Prostate gland (tissue), 2 donors: ENCODE data around the gene KDM4C. TPM values are rescaled to one million over a fixed set of nuclear protein-coding genes. Genes with fewer than 3 reads are reported as not detected.
"Not testable (repeated sequence)": the region's sequence is repeated elsewhere in the genome, so short reads cannot be mapped to it uniquely, and the experiment has no call there.

Source experiments
- DNase-seq: peaks from one replicate; pipeline ENCODE4 v3.0.0-alpha.2; 2019; ENCODE audit warnings: low spot score
- H3K27ac ChIP-seq, 2 donors: fragments of 200-600 bp; sonication (generic); 2 replicates each; pipeline ENCODE4 v1.5.1; 2017 to 2019
- H3K27me3 ChIP-seq: fragments of 200-600 bp; sonication (generic); replicated peaks from 2 replicates; pipeline ENCODE4 v1.5.1; 2019; ENCODE audit not compliant: insufficient read depth
- H3K36me3 ChIP-seq, 2 donors: fragments of 200-600 bp; sonication (generic); 1 replicate in 1 of 2; 2 replicates in 1 of 2; pipeline versions ENCODE4 v1.5.1 to v1.8.1; 2017 to 2019
- H3K4me1 ChIP-seq: fragments of 200-600 bp; sonication (generic); replicated peaks from 2 replicates; pipeline ENCODE4 v1.5.1; 2019
- H3K4me3 ChIP-seq, 2 donors: fragments of 200-600 bp; sonication (generic); 2 replicates each; pipeline ENCODE4 v1.5.1; 2017 to 2019
- H3K9me3 ChIP-seq: fragments of 200-600 bp; sonication (generic); 2 replicates; pipeline ENCODE4 v1.5.1; 2017
- CTCF ChIP-seq, 4 experiments: fragments of 200-600 bp in 2 of 4; fragments of 450-650 bp in 2 of 4; sonication (generic) in 2 of 4; IDR thresholded peaks; 1 replicate in 3 of 4; 2 replicates in 1 of 4; pipeline ENCODE4 v1.5.1; 2016 to 2019; ENCODE audit warnings: antibody characterized with exemption in 4 of 4, mild to moderate bottlenecking in 2 of 4, moderate library complexity in 2 of 4
- POLR2A ChIP-seq: fragments of 450-650 bp; IDR thresholded peaks from one replicate; pipeline ENCODE4 v1.6.1; 2016; ENCODE audit warnings: antibody characterized with exemption, mild to moderate bottlenecking
- POLR2AphosphoS5 ChIP-seq: sonication (generic); formaldehyde crosslinking; IDR thresholded peaks from one replicate; pipeline ENCODE4 v1.6.1; 2017; ENCODE audit warnings: antibody characterized with exemption
- WGBS: methylation state at CpG from one replicate; pipeline ENCODE4 v1.1.5; 2018; 5-methylcytosine and 5-hydroxymethylcytosine counted together
- intact Hi-C: fragments of 100-400 bp; cut with DNase I; formaldehyde crosslinking; loops from one replicate; pipeline ENCODE4 v1.14.2; 2022
- total RNA-seq, 2 donors: library from RNA; depleted of rRNA; stranded (reverse); fragments of >200 nt; gene quantifications; one replicate each; pipeline ENCODE4 v1.1.0, GENCODE V29; 2016

The KDM4C gene
- total RNA-seq, 2 donors from 2014 or later = 18.1 to 27.7 TPM

GRCh38 chr9:6733831-6734230 lies 23.9 kb upstream of the KDM4C start:
- Histone ChIP-seq H3K9me3 (no peaks in the 10 kb centered on the region), H3K27me3 (no peaks in the 10 kb centered on the region), H3K36me3 (no peaks in the 10 kb centered on the region), H3K4me1 (no peaks in the 10 kb centered on the region), H3K27ac (no peak overlapping the region), H3K4me3 (no peak overlapping the region)
- TF ChIP-seq POLR2AphosphoS5 = no peak
- TF ChIP-seq CTCF (IDR thresholded peaks at IDR 0.05) = no peak
- no peak for TF ChIP-seq POLR2A
- intact Hi-C loops = no loop called here
- WGBS = 33% methylated on average over 6 of the region's 6 CpGs
- DNase-seq = no peak

GRCh38 chr9:6735422-6735821 lies 22.4 kb upstream of the KDM4C start:
- intact Hi-C loops = no loop called here
- Histone ChIP-seq H3K27me3 (no peaks in the 10 kb centered on the region), H3K9me3 (no peaks in the 10 kb centered on the region), H3K4me1 (no peaks in the 10 kb centered on the region), H3K4me3 (no peak overlapping the region), H3K36me3 (no peaks in the 10 kb centered on the region), H3K27ac (no peak overlapping the region)
- TF ChIP-seq POLR2AphosphoS5 (no peak), POLR2A (no peak), CTCF (IDR thresholded peaks at IDR 0.05) (no peak)
- no peak for DNase-seq
- WGBS = 92% methylated on average over 3 of the region's 3 CpGs

- no peaks in the 10 kb centered on the region for H3K4me1 ChIP-seq
- no peaks in the 10 kb centered on the region for H3K9me3 ChIP-seq
- H3K4me3 ChIP-seq = no peak overlapping the region
- H3K36me3 ChIP-seq = no peaks in the 10 kb centered on the region
- intact Hi-C loops = no loop called here
- DNase-seq = no peak
- H3K27me3 ChIP-seq = no peaks in the 10 kb centered on the region
- TF ChIP-seq POLR2AphosphoS5 = no peak
- peak in 3 of 4 experiments; percentile 8 to 26 (median 20) for TF ChIP-seq CTCF (IDR thresholded peaks at IDR 0.05)
- WGBS = 13% methylated on average over 1 of the region's 1 CpG
- no peak overlapping the region for H3K27ac ChIP-seq
These were observed 18.6 kb upstream of the KDM4C start for GRCh38 chr9:6739218-6739617.

GRCh38 chr9:6748861-6749260 lies 8.9 kb upstream of the KDM4C start:
- H3K4me1 ChIP-seq = not testable (repeated sequence)

GRCh38 chr9:6754861-6755260 lies 2.9 kb upstream of the KDM4C start:
- not testable (repeated sequence) for H3K9me3 ChIP-seq, H3K4me3 ChIP-seq, H3K27ac ChIP-seq, H3K27me3 ChIP-seq, H3K36me3 ChIP-seq, H3K4me1 ChIP-seq, DNase-seq
- WGBS = 93% methylated on average over 10 of the region's 10 CpGs
- intact Hi-C loops = loop anchor here (5.0 kb wide), 1 partner anchor 343 kb away; the partner anchor contains the start of gene UHRF2

More at GRCh38 chr9:6748861-6749260, 8.9 kb upstream of the KDM4C start:
- H3K36me3 ChIP-seq, H3K27ac ChIP-seq, H3K4me3 ChIP-seq, H3K9me3 ChIP-seq, intact Hi-C loops, H3K27me3 ChIP-seq, DNase-seq: not testable (repeated sequence)
- 96% methylated on average over 9 of the region's 9 CpGs for WGBS

- intact Hi-C loops = loop anchor here (5.0 kb wide), 1 partner anchor 345 kb away; the partner anchor contains the start of gene UHRF2
- 0% methylated on average over 14 of the region's 14 CpGs for WGBS
- Histone ChIP-seq H3K36me3 (no peaks in the 10 kb centered on the region), H3K27me3 (no peaks in the 10 kb centered on the region), H3K9me3 (no peaks in the 10 kb centered on the region), H3K27ac (peak overlapping the region; percentile 95 to 98), H3K4me1 (no peaks in the 10 kb centered on the region), H3K4me3 (peak overlapping the region; percentile 92 to 97)
- DNase-seq = peak; percentile 69
- TF ChIP-seq POLR2AphosphoS5 (no peak), POLR2A (no peak), CTCF (IDR thresholded peaks at IDR 0.05) (no peak)
These were observed 679 bp upstream of the KDM4C start for GRCh38 chr9:6757132-6757455.
